ENCODE measurements around the gene BARHL1. TPM values are rescaled to one million over a fixed set of nuclear protein-coding genes. Genes with fewer than 3 reads are reported as not detected.
A peak's percentile ranks its signal among the peaks of the same experiment; 100 is the strongest.

The BARHL1 gene
- total and polyA plus RNA-seq, 2 of the 4 experiments (the other 2 are of a cell fraction), result not detected

DNA sequence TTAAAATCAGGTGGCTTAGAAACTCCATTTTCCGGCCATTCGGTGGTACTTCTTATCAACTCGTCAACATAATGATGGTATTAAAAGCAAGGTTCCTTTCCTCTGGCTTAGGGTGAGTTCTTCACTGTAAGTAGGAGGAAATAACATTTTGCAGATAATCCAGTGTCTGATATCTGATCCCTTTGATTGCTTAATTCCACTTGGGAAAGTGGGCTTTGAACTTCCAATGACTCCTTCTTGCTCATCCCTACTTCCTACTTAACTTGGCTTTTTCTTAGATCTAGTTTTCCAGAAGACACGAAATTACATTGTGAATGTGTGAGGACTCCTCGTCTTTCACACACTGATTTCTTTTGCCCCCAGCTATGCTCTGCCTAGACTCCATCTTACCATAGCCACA is 55.8 kb downstream of the BARHL1 start:
- intact Hi-C loops (cut with micrococcal nuclease) (no loop called here), in situ Hi-C loops (cut with MboI; ENCODE audit: low sequenced_read_pairs) (no loop called here), dilution Hi-C loops (cut with HindIII; ENCODE audit: low sequenced_read_pairs, unreplicated experiment) (no loop called here)
- no peaks in the 10 kb centered on the region for H3K9me1 ChIP-seq (ENCODE audit: insufficient read depth, low read length)
- no peak overlapping the region; the same call in 1 of the 2 replicates for H3K4me2 ChIP-seq (ENCODE audit: low read depth, low read length)
- no peak overlapping the region for H4K91ac ChIP-seq (ENCODE audit: insufficient read depth, low read depth, low read length)
- ATAC-seq (ENCODE audit: low read depth) (peak; percentile 42; the same call in 1 of the 2 replicates), DNase-seq (peak; percentile 75)
- H3K18ac ChIP-seq (ENCODE audit: low read depth, low read length), result no peak overlapping the region
- WGBS, 2 experiments (ENCODE audit: extremely low coverage in 2 of 2, insufficient read length in 1 of 2), result no CpG with 5 or more reads among the region's 5 CpGs
- H2BK15ac ChIP-seq (ENCODE audit: low read depth, low read length), result no peak overlapping the region
- no peak overlapping the region for H3K14ac ChIP-seq (replicated peaks; ENCODE audit: low read depth, low read length)
- H3K9me3 ChIP-seq (ENCODE audit: control insufficient read depth, insufficient read depth, low read length), result no peaks in the 10 kb centered on the region
- no peak overlapping the region for H2AK5ac ChIP-seq (ENCODE audit: low read depth, low read length)
- H3K4ac ChIP-seq (ENCODE audit: low read depth, low read length), result no peak overlapping the region
- no peak overlapping the region for H2AK9ac ChIP-seq (replicated peaks; ENCODE audit: low read depth, low read length, poor library complexity)
- H3K23ac ChIP-seq (ENCODE audit: low read depth, low read length), result no peak overlapping the region
- H3K27ac ChIP-seq (ENCODE audit: insufficient read depth, low read length), result no peak overlapping the region
- H4K8ac ChIP-seq (ENCODE audit: low read depth in 2 of 2, low read length in 2 of 2), result no peak overlapping the region
- H3K4me1 ChIP-seq (ENCODE audit: control insufficient read depth, insufficient read depth, low read length), result peaks cover 5% of the 10 kb centered on the region
- no peaks in the 10 kb centered on the region for H4K20me1 ChIP-seq (ENCODE audit: insufficient read depth, low read length)
- no peak overlapping the region for H2AFZ ChIP-seq (replicated peaks; ENCODE audit: low read length, poor library complexity)
- H3K79me1 ChIP-seq (ENCODE audit: low read depth in 1 of 2, low read length in 2 of 2), result no peaks in the 10 kb centered on the region
- peak; percentile 87 for TF ChIP-seq CEBPB (IDR thresholded peaks at IDR 0.05; ENCODE audit: low read depth, low read length)
- no peak for TF ChIP-seq FOS (IDR thresholded peaks at IDR 0.05; ENCODE audit: low read depth, low read length)
- no TSS peak for BruUV-seq (replicated peaks)
- CTCF ChIA-PET, result no interaction called here
- H2BK5ac ChIP-seq (ENCODE audit: low read depth, low read length, poor library complexity, severe bottlenecking), result no peak overlapping the region
- no peak overlapping the region for H3K4me3 ChIP-seq (ENCODE audit: insufficient read depth, low read depth, low read length)
- H2BK20ac ChIP-seq (ENCODE audit: low read depth, low read length), result no peak overlapping the region
- no peak overlapping the region for H4K5ac ChIP-seq (ENCODE audit: low read depth, low read length)
- no peaks in the 10 kb centered on the region for H3K27me3 ChIP-seq (ENCODE audit: control insufficient read depth, insufficient read depth, low read length)
- POLR2A ChIA-PET (ENCODE audit: unreplicated experiment), result no interaction called here
- H3K9ac ChIP-seq (ENCODE audit: low read depth, low read length), result no peak overlapping the region
- no peak overlapping the region for H2BK120ac ChIP-seq (ENCODE audit: low read depth, low read length)
- no peak overlapping the region for H3K56ac ChIP-seq (ENCODE audit: extremely low read depth, insufficient read depth, low read length)
- peaks cover 30% of the 10 kb centered on the region for H3K36me3 ChIP-seq (ENCODE audit: control insufficient read depth, insufficient read depth, low read length)

Data from IMR-90 (cell line).